HG03432 (cell line): ENCODE results near the gene C11orf54.
"Not testable (repeated sequence)": the region's sequence is repeated elsewhere in the genome, so short reads cannot be mapped to it uniquely, and the experiment has no call there.

Experiments
- ATAC-seq: cut with Tn5 transposase; IDR thresholded peaks from one replicate; pipeline ENCODE4 v1.9.1; 2021; ENCODE audit warnings: mild to moderate bottlenecking, moderate library complexity; ENCODE audit not compliant: unreplicated experiment

The C11orf54 gene

GRCh38 chr11:93761910-93762309 lies 20.4 kb downstream of the C11orf54 start:
- ATAC-seq = no peak

GRCh38 chr11:93765551-93765950 lies 24.1 kb downstream of the C11orf54 start:
- ATAC-seq = no peak

GRCh38 chr11:93766504-93766903 lies 25.0 kb downstream of the C11orf54 start:
- no peak for ATAC-seq

GRCh38 chr11:93767018-93767417 lies 25.5 kb downstream of the C11orf54 start:
- ATAC-seq = no peak

- ATAC-seq = no peak
Observed at GRCh38 chr11:93770160-93770559, 28.7 kb downstream of the C11orf54 start.

- ATAC-seq = no peak
Observed at GRCh38 chr11:93772123-93772522, 30.7 kb downstream of the C11orf54 start.

- ATAC-seq = no peak
Observed at GRCh38 chr11:93773045-93773477, 31.6 kb downstream of the C11orf54 start.

GRCh38 chr11:93773601-93774200 lies 32.2 kb downstream of the C11orf54 start:
- ATAC-seq = no peak

- ATAC-seq = not testable (repeated sequence)
Observed at GRCh38 chr11:93774560-93774959, 33.1 kb downstream of the C11orf54 start.

- ATAC-seq = no peak
Observed at GRCh38 chr11:93775289-93775688, 33.8 kb downstream of the C11orf54 start.

- no peak for ATAC-seq
Observed at GRCh38 chr11:93783362-93783761, 41.9 kb downstream of the C11orf54 start.

GRCh38 chr11:93783765-93784144 lies 42.3 kb downstream of the C11orf54 start:
- peak; percentile 57 for ATAC-seq

- peak; percentile 98 for ATAC-seq
Observed at GRCh38 chr11:93784145-93784934, 42.9 kb downstream of the C11orf54 start, which contains the start of gene MED17. Gene MED17 (plus strand): TSS chr11:93784282. CDS start chr11:93784514, 232 bp downstream.

GRCh38 chr11:93784935-93785360 lies 43.5 kb downstream of the C11orf54 start:
- peak; percentile 25 for ATAC-seq

- no peak for ATAC-seq
Observed at GRCh38 chr11:93791493-93791892, 50.0 kb downstream of the C11orf54 start.

- ATAC-seq = no peak
Observed at GRCh38 chr11:93796441-93797231, 55.2 kb downstream of the C11orf54 start.

GRCh38 chr11:93801366-93801765 lies 59.9 kb downstream of the C11orf54 start:
- ATAC-seq = no peak

GRCh38 chr11:93804879-93805278 lies 63.4 kb downstream of the C11orf54 start:
- ATAC-seq = no peak

- ATAC-seq = no peak
Observed at GRCh38 chr11:93807980-93808379, 66.5 kb downstream of the C11orf54 start.

GRCh38 chr11:93813974-93814373 lies 72.5 kb downstream of the C11orf54 start:
- no peak for ATAC-seq
